ENCODE measurements around the gene CHRM5.
A peak's percentile ranks its signal among the peaks of the same experiment; 100 is the strongest.
"Not testable (repeated sequence)": the region's sequence is repeated elsewhere in the genome, so short reads cannot be mapped to it uniquely, and the experiment has no call there.

CHRM5 gene

DNA sequence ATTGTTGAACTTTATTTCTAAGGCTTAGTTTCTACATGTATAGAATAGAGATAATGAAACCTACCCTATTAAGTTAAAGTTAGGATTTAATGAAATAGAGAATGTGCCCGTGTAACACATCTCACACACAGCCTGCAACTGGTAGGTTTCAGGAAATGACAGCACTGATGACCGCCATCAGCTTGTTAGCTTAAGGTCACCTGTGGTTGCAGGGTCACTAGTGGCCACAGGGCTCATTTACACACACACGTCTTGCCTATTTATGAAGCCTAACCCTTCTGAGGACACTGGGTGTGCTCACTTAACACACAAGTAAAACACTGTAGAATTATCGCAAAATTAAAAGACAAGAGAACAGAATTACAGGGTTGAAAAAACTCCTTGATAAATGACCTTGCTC is 20.1 kb downstream of the CHRM5 start:
- DNase-seq, result no peak

DNA sequence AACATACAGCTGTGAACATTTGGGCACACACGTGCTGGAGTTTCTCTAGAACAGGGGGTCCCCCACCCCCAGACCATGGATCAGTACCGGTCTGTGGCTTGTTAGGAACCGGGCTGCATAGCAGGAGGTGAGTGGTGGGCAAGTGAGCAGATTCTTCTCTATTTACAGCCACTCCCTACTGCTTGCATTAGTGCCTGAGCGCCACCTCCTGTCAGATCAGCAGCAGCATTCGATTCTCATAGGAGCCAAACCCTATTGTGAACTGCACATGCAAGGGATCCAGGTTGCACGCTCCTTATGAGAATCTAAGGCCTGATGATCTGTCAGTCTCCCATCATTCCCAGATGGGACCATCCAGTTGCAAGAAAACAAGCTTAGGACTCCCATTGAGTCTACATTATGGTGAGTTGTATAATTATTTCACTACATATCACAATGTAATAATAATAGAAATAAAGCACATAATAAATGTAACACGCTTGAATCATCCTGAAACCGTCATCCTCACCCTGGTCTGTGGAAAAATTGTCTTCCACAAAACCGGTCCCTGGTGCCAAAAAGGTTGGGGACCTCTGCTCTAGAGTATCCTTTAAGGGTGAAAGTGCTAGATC is 25.8 kb downstream of the CHRM5 start:
- DNase-seq, result no peak

DNA sequence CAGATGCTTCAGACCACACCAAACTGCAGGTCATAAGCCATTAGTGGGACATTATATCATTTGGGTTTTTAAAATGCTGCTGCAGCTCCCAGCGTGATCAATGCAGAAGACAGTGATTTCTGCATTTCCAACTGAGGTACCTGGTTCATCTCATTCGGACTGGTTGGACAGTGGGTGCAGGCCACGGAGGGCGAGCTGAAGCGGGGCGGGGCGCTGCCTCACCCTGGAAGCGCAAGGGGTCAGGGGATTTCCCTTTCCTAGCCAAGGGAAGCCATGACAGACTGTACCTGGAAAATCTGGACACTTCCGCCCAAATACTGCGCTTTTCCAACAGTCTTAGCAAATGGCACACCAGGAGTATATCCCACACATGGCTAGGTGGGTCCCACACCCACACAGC is 27.4 kb downstream of the CHRM5 start:
- DNase-seq, result not testable (repeated sequence)

DNA sequence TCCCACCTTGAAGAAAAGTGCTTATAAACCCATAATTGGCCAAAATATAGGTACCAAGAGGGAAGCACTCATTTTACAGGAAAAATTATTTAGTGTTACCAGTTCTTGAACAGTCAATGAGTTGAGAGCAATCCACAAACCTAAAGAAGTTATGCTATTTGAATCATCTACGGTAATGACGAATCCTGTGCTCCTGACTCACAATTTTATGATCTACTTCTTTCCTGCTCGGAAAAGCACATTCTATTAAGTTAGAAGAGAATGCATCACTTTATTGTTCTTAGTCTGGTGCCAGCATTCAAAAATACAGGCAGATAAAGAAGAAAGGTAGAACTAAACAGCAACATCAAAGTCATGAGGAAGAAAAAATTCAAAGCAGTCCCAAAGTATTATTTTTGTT is 33.2 kb downstream of the CHRM5 start:
- no peak for DNase-seq

DNA sequence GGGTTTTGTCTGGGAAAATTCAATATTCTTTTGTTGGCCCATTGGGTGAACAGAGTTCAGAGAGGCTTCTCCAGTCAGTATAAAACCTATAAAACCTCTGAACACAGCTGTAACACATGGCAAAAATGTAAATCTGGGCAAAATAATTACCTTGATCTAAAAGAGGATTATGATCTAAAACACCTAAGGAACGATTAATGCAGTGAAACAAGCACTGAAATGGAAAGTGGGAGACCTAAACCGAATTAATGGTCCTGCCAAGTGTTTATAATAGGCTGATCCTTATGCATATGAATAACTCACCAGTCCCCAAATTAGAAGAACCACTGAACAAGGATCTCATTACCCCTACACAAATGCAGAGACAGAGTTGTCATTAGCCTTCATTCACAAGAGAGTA is 38.1 kb downstream of the CHRM5 start:
- DNase-seq, result no peak

DNA sequence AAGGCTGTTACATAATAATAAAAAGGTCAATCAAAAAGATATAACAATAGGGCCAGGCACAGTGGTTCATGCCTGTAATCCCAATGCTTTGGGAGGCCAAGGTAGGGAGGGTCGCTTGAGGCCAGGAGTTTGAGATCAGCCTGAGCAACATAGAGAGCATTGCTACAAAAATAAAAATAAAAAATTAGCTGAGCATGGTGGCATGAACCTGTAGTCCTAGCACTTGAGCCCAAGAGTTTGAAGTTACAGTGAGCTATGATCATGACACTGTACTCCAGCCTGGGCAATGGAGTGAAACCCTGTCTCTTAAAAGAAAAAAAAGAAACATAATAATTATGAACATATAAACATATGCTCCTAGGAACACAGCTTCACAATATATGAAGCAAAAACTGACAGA is 41.4 kb downstream of the CHRM5 start:
- no peak for DNase-seq

DNA sequence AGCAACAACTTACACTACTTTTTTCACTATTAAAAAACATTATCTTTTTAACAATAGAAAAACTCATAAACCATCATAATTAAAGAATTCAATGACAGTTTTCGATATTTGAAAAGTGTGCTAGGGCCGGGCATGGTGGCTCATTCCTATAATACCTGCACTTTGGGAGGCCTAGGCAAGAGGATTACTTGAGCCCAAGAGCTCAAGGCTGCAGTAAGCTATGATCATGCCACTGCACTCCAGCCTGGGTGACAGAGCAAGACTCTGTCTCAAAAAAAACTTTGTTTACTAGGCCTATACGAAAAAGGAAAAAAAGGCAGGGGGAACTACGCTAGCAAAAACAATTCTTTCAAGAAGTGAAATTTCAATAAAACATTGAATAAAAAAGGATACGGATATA is 42.6 kb downstream of the CHRM5 start:
- DNase-seq, result no peak

DNA sequence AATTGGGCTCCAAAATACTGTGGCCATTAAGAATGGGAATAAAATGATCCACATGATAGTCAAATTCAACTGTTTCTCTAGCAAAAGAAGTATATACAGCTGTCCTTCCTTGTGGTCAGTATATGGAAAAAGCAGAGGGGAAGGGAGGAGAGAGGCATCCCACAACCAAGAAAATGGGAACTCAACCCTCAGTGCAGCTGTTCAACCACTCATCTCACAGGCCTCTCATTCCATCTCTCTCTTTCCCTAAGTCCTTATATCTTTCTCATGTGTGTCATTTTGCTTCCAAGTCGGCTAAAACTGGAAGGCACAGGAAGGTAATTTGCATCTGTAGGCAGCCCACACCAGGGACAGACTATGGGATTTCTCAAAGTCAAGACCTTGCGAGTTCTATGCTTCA is 43.2 kb downstream of the CHRM5 start:
- DNase-seq, result no peak

DNA sequence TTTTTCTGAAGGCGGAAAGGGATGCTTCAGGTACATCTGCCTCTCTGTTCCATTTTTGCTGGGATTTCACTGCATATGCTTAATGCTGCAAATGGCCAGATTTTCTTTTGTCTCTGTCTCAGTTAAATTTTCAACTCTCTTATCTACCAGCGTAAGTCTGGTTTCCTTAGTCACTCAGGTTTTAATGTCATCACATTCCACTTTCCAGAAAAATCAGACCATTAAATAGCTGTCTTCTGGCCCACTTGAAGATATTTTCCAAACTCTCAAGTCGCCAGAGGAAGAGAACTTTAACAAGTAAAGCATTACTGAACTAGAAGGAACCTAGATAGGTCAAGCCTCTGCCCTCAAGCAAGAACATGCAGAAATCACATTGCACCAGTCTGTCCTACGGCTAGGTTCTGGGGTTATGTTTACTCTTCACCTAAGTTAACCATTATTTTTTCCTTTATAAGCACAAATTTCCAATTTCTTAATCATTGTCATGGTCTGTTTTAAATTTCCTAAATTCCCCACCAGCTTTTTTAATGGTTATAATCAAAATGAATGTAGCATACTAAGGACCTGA is 44.2 kb downstream of the CHRM5 start:
- DNase-seq, result no peak

DNA sequence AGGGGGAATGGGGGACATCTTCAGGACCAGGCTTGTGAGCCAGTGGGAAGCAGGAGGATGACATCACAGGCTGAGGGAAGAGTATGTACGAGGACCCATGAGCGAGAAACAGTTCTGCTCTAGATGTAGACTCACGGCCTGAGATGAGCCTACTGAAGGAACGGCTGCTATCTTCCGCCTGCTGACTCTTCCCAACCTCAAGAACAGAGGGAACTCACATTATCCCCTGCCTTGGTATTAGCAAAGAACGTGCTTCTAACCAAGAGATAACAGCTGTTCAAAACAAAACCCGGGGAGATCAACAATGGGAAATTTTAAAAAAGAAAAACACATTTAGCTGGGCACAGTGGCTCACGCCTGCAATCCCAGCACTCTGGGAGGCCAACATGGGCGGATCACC is 45.4 kb downstream of the CHRM5 start:
- DNase-seq, result no peak

DNA sequence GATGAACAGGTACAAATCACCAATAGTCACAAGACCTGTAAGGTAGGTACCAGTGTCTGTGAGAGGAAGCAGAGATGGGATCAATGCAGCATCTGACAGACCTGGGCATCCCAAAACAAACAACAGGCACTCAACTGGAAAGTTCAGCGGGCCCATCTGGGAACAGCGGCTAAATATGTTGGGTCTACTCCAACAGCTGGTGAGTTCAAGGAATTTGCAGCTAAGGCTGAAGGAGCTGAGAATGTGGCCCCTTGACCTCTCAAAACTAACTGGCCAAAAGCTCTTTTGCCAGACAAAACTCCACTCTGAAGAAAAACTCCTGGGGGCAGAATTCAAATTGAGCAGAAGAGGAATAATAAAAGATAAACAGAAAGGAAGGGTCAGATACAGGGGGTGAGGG is 46.3 kb downstream of the CHRM5 start:
- DNase-seq, result no peak

DNA sequence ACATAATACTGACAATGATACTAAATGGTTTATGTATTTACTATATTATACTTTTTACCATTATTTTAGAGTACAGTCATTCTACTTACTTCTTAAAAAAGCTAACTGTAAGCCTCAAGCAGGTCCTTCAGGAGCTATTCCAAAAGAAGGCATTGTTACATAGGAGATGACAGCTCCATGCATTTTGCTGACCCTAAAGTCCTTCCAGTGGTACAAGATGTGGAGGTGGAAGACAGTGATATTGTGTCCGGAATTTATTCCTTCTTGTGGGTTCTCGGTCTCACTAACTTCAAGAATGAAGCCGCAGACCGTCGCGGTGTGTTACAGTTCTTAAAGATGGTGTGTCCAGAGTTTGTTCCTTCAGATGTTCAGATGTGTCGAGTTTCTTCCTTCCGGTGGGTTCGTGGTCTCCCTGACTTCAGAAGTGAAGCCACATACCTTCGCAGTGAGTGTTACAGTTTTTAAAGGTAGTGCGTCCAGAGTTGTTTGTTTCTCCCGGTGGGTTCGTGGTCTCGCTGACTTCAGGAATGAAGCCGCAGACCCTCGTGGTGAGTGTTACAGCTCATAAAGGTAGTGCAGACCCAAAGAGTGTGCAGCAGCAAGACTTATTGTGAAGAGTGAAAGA is 49.8 kb downstream of the CHRM5 start:
- DNase-seq, result peak in 1 of 2 donors; percentile 2

DNA sequence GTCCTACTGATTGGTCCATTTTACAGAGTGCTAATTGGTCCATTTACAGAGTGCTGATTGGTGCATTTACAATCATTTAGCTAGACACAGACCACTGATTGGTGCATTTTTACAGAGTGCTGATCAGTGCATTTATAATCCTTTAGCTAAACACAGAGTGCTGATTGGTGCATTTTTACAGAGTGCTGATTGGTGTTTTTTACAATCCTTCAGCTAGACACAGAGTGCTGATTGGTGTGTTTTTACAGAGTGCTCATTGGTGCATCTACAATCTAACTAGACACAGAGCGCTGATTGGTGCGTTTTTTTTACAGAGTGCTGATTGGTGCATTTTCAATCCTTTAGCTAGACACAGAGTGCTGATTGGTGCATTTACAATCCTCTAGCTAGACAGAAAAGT is 50.4 kb downstream of the CHRM5 start:
- DNase-seq, result not testable (repeated sequence)

DNA sequence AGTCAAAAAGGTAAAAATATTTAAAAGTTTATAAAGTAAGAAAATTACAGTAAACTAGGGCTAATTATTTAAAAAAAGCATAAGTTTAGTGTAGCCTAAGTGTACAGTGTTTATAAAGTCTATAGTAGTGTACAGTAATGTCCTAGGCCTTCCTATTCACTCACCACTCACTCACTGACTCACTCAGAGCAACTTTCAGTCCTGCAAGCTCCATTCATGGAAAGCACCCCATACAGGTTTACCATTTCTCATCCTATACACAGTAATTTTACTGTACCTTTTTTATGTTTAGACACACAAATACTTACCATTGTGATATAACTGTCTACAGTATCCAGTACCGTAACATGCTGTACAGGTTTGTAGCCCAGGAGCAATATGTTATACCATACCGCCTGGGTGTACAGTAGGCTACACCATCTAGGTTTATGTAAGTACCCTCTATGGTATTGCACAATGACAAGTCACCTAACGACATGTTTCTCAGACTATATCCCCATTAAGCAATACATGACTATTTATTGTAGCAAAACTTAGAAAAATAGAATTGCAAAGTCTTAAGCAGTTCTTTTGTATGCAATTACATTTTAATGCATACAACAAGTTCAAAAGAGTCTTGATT is 51.2 kb downstream of the CHRM5 start:
- DNase-seq, result no peak

DNA sequence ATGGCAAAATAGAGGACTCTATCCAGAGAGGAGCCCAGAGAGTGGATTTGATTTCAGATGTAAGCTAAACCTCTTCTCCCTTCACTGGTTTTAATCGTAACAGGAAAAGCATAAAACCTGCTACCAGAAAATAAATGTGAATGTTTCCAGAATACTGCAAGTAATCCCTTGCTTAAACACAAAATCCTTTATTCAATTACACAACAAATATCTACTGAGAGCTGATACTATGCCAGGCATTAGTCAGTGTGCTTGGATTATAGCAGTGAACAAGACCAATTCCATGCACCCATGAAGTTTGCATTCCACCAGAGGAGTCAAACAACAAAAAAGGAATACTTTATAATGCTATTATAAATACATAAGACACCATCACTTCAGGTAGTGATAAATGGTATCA is 55.6 kb downstream of the CHRM5 start:
- DNase-seq, result no peak

DNA sequence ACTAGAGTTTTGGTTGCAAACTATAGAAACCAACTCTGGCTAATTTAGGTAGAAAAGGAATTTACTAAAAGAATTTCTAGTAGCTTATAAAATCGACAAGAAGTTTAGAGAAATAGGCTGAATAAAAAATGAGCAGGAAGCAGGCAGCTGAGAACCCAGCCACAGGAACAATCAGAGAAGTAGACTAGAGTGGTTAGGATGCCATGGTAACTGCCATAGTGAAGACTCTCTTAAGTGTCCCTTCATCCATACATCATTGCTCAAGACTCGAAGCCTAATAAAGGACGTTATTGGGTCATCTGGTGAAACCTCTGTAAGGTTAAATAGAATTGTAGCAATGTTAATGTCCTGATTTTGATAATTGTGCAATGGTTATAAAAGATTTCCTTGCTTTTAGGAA is 57.0 kb downstream of the CHRM5 start:
- DNase-seq, result no peak

DNA sequence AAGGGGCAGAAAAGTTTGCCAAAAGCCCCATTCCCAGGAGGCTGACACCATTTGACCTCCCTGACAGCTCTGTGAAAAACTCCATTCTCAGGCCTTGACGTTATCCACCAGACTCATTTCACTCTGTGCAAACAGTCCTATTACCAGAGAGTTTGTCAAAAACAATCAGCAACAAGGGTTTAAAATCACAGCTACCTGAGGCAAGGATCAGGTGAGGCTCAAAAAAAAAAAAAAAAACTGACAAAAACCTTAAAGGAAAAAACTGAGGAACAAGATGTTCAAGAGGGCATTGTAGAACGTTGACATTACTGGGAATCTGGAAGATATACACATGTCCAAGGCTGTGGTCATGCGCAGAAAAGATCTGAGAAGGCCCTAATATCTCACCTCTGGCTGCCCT is 59.3 kb downstream of the CHRM5 start:
- no peak for DNase-seq

DNA sequence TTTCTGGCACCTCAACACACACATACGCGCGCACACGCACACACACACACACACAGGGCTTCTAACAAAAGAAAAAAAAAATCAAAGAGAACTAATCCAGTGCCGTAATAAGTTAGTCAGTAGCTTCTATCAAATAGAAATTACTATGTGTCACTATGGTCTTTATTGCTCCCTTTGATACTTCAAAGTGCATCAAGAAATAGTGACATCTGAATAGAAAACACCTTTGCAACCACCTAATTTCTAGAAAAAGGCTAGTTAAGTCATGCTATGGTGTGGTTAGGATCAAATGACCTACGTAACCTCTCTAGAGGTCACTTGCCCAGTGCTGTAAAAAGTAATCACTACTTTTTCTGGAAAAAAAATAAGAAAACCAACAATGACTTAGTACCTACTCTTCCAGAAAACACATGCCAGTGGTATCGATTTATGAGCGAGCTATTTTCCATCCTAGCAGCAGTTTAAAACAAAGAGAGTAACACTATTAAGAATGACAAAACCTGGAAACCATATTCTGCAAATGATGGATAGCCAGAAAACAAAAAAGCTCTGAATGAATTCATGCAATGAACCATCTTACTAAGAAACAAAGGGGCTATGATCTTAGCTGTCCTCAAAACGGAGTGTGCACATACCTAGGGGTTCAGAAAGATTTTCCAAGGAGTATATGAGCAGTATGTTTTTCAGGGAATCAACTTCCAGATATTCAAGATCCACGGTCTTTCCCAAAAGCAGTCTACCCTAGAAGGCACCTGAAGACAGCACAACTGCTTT is 63.9 kb downstream of the CHRM5 start:
- peak in 1 of 2 donors; percentile 17 for DNase-seq

DNA sequence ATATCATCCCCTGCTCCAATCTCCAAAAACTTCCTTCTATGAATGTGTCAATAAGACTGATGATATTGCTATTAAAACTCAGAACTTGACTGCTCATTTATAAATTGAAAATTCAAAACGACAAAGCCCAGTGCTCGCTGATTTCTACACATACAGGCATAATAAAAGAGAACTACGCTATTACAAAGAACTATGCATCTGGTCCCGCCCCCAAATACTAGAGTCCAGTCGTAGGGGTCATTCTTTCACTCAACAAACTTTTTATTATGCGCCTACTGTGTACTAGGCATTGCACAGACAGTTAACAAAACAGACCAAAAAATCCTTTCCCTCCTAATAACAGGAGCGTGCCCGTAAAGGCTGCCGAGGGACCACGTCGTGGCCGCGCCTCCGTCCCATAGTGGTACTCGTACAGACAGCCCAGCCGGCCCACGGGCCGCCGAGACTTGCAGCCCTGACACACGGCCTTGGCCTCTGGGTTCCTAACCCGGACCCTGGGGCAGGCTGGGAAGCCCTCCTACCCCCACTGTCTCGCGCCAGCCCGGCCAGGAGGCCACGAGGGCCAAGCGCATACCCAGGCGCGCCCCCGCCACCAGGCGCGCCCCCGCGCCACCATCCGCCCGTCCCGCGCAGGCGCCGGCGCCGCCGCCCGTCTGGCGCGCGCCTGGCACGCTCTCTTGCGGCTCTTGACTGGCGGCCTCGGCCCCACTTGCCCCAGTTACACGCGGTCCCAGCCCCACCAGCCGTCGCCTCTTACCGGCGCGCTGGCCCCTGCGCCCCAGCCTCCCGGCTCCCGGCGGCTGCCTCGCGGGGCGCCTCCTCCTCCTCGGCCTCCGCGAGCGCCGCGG is 70.0 kb downstream of the CHRM5 start:
- DNase-seq, result peak; percentile 56 to 76

DNA sequence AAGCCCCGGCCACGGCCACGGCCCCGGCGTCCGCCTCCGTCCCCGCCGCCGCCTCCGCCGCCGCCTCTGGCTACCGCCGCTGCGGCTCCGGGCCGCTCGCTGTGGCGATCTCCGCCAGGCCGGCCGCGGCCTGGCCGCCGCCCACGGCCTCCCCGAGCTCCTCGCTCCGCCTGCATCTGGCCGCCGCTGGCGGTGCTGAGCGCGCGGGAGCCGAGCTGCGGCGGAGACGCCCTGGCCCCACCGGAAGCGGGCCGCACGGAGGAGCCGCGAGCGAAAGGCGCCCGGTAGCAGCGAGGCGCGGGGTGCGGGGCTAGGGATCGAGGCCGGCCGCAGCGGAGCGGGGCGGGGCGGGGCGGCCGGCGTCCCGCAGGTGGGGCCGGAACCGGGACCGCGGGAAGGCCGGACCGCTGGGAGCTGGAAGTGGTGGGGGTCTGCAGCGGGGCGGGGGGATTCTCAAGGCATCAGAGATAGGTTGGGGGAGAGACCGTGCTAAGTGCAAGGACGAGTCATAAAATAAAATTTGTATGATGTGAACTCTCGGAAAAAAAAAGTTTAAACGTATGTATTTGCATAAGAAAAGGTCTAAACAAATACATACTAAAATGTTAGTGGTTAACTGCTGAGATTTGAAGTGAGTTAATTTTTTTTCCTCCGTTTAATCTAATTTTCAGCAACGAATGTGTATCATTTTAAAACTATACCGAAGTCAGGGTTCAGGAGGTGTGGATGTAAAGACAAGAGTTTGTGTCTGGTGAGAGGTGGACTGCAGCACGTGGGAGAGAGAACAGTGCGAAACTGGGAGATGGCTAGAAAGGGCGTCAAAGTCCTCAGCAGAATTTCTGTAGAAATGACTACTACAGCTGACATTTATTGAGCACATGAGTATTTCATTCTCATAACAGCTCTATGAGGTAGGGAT is 70.8 kb downstream of the CHRM5 start, which contains the start of gene AVEN:
TSS of gene AVEN (minus strand) at position 334 of the 919 bp plus-strand sequence. CDS start at position 176, 158 bp downstream.
- peak; percentile 40 to 50 for DNase-seq

DNA sequence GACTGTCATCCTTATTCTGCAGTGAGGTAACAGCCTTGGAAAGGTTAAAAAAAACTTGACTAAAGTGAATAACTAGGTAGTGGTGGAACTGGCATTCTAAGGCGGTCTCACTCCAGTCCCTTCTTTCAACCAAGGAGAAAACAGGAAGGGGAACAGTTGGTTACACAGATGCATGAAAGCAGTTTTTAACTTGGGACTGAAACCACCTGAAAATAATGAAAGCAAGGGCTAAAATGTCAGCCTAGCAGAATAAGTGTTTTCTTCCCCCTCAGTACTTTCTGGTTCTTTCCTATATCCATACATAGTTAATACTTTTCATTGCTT is 71.5 kb downstream of the CHRM5 start:
- no peak for DNase-seq
